H1 (cell line): ENCODE data around the gene TOM1L2. TPM values are rescaled to one million over a fixed set of nuclear protein-coding genes. Genes with fewer than 3 reads are reported as not detected.

ENCODE experiments used
- CTCF ChIA-PET: fragments of 300-600 bp; sonication (Branson Sonifier 250); formaldehyde crosslinking; loops from one replicate; lab custom pipeline; 2021; ENCODE audit not compliant: partially characterized antibody; lab: Charles Lee
- POLR2A ChIA-PET: fragments of 300-600 bp; sonication (Branson Sonifier 250); formaldehyde crosslinking; loops from one replicate; lab custom pipeline; 2021; ENCODE audit warnings: inconsistent platforms; ENCODE audit not compliant: partially characterized antibody; lab: Charles Lee
- DNase-seq, 2 experiments: peaks; one replicate each; pipeline versions ENCODE4 v3.0.0 to v3.0.0-alpha.2; 2010 to 2022; ENCODE audit warnings: low spot score in 2 of 2, low read depth in 1 of 2, mixed read lengths in 1 of 2
- FAIRE-seq: peaks from 2 replicates; lab custom pipeline; 2011; peaks lifted over from hg19 to GRCh38; lab: Jason Lieb, UNC
- H2AFZ ChIP-seq: 2 replicates; pipeline ENCODE4 v1.8.1; 2012; ENCODE audit warnings: low read length, inconsistent platforms
- H2AK5ac ChIP-seq: 2 replicates; pipeline ENCODE4 v1.6.1; 2013; ENCODE audit warnings: low read depth, low read length
- H2BK120ac ChIP-seq: replicated peaks from 2 replicates; pipeline ENCODE3; 2013; ENCODE audit warnings: low read depth, low read length, inconsistent platforms
- H2BK12ac ChIP-seq: 2 replicates; pipeline ENCODE4 v1.6.1; 2013; ENCODE audit warnings: low read depth, low read length
- H2BK15ac ChIP-seq: 2 replicates; pipeline ENCODE4 v1.6.1; 2013; ENCODE audit warnings: low read length
- H2BK20ac ChIP-seq: 2 replicates; pipeline ENCODE4 v1.6.1; 2013; ENCODE audit warnings: low read length
- H2BK5ac ChIP-seq: 2 replicates; pipeline ENCODE4 v1.6.1; 2013; ENCODE audit warnings: low read depth, low read length
- H3K14ac ChIP-seq: 2 replicates; pipeline ENCODE4 v1.6.1; 2013; ENCODE audit warnings: inconsistent platforms; ENCODE audit not compliant: insufficient read length
- H3K18ac ChIP-seq: 2 replicates; pipeline ENCODE4 v1.6.1; 2013; ENCODE audit warnings: low read length; ENCODE audit errors: extremely low read depth
- H3K23ac ChIP-seq: 2 replicates; pipeline ENCODE4 v1.6.1; 2013; ENCODE audit warnings: inconsistent platforms; ENCODE audit not compliant: insufficient read length
- H3K23me2 ChIP-seq: 2 replicates; pipeline ENCODE4 v1.6.1; 2013; ENCODE audit warnings: low read depth, low read length
- H3K27ac ChIP-seq: 2 replicates; pipeline ENCODE4 v1.6.1; 2011; ENCODE audit warnings: low read depth, low read length, inconsistent platforms
- H3K27me3 ChIP-seq, 4 experiments: replicated peaks in 1 of 4; 1 replicate in 1 of 4; 2 replicates in 3 of 4; pipeline versions ENCODE4 v1.6.1 to v1.8.1; 2011 to 2013; ENCODE audit warnings: low read length in 3 of 4, mild to moderate bottlenecking in 3 of 4, inconsistent platforms in 2 of 4, mixed read lengths in 2 of 4, moderate library complexity in 1 of 4; ENCODE audit not compliant: control insufficient read depth in 3 of 4, insufficient read depth in 3 of 4; ENCODE audit errors: extremely low read depth in 1 of 4
- H3K36me3 ChIP-seq, 4 experiments: 2 replicates each; pipeline versions ENCODE4 v1.6.1 to v1.8.1; 2011 to 2013; ENCODE audit warnings: mild to moderate bottlenecking in 4 of 4, low read length in 3 of 4, moderate library complexity in 2 of 4, control low read depth in 1 of 4, inconsistent platforms in 1 of 4; ENCODE audit not compliant: insufficient read depth in 4 of 4, control insufficient read depth in 2 of 4
- H3K4ac ChIP-seq: replicated peaks from 2 replicates; pipeline ENCODE3; 2013; ENCODE audit warnings: low read length, low read depth, mixed read lengths, inconsistent platforms; ENCODE audit not compliant: insufficient read length
- H3K4me1 ChIP-seq, 4 experiments: replicated peaks in 1 of 4; 1 replicate in 1 of 4; 2 replicates in 3 of 4; pipeline versions ENCODE4 v1.6.1 to v1.8.1; 2011 to 2013; ENCODE audit warnings: low read length in 3 of 4, inconsistent platforms in 2 of 4, mixed read lengths in 1 of 4; ENCODE audit not compliant: insufficient read depth in 4 of 4, control insufficient read depth in 3 of 4
- H3K4me2 ChIP-seq, 2 experiments: 2 replicates each; pipeline versions ENCODE4 v1.6.1 to v1.8.1; 2011 to 2013; ENCODE audit warnings: low read depth in 2 of 2, low read length in 2 of 2, control low read depth in 1 of 2, inconsistent platforms in 1 of 2, mild to moderate bottlenecking in 1 of 2; ENCODE audit not compliant: insufficient read depth in 1 of 2
- H3K4me3 ChIP-seq, 4 experiments: fragments of 200-600, 300-600 bp in 1 of 4; sonication (generic), shearing (Covaris generic), sonication (Bioruptor Twin) in 1 of 4; 2 replicates each; pipeline versions ENCODE4 v1.5.1 to v1.8.1; 2011 to 2016; ENCODE audit warnings: low read length in 4 of 4, low read depth in 3 of 4, control low read depth in 2 of 4, inconsistent platforms in 2 of 4, mild to moderate bottlenecking in 2 of 4, mixed read lengths in 1 of 4, moderate library complexity in 1 of 4; ENCODE audit not compliant: insufficient read depth in 2 of 4; ENCODE audit errors: extremely low read depth in 1 of 4
- H3K56ac ChIP-seq: replicated peaks from 2 replicates; pipeline ENCODE3; 2013; ENCODE audit warnings: low read depth, mild to moderate bottlenecking, mixed read lengths, low read length, inconsistent platforms; ENCODE audit not compliant: insufficient read length
- H3K79me1 ChIP-seq: 2 replicates; pipeline ENCODE4 v1.6.1; 2013; ENCODE audit warnings: low read depth, low read length, control low read depth
- H3K79me2 ChIP-seq, 2 experiments: 2 replicates each; pipeline versions ENCODE4 v1.6.1 to v1.8.1; 2012 to 2013; ENCODE audit warnings: low read length in 2 of 2, mild to moderate bottlenecking in 2 of 2, inconsistent platforms in 1 of 2; ENCODE audit not compliant: insufficient read depth in 2 of 2, control insufficient read depth in 1 of 2
- H3K9ac ChIP-seq, 4 experiments: replicated peaks in 1 of 4; 1 replicate in 1 of 4; 2 replicates in 3 of 4; pipeline versions ENCODE4 v1.6.1 to v1.8.1; 2011 to 2013; ENCODE audit warnings: low read depth in 3 of 4, low read length in 3 of 4, control low read depth in 2 of 4, mild to moderate bottlenecking in 2 of 4, moderate library complexity in 2 of 4, inconsistent platforms in 1 of 4; ENCODE audit errors: extremely low read depth in 1 of 4
- H3K9me3 ChIP-seq, 2 experiments: 2 replicates each; pipeline versions ENCODE4 v1.6.1 to v1.8.1; 2012 to 2013; ENCODE audit warnings: mild to moderate bottlenecking in 2 of 2, moderate library complexity in 2 of 2, control low read depth in 1 of 2, inconsistent platforms in 1 of 2, low read depth in 1 of 2, low read length in 1 of 2, mixed read lengths in 1 of 2; ENCODE audit not compliant: insufficient read depth in 2 of 2
- H4K20me1 ChIP-seq, 2 experiments: replicated peaks in 1 of 2; 2 replicates each; pipeline versions ENCODE3 to v1.8.1; 2011 to 2013; ENCODE audit warnings: inconsistent platforms in 2 of 2, low read length in 2 of 2, mild to moderate bottlenecking in 1 of 2; ENCODE audit not compliant: insufficient read depth in 2 of 2, control insufficient read depth in 1 of 2
- H4K5ac ChIP-seq: 2 replicates; pipeline ENCODE4 v1.6.1; 2013; ENCODE audit warnings: low read length, low read depth, mixed read lengths, inconsistent platforms; ENCODE audit not compliant: insufficient read length
- H4K8ac ChIP-seq: 2 replicates; pipeline ENCODE4 v1.8.0; 2013; ENCODE audit warnings: mild to moderate bottlenecking, moderate library complexity, low read length, inconsistent platforms; ENCODE audit not compliant: insufficient read depth; ENCODE audit errors: extremely low read depth
- H4K91ac ChIP-seq: replicated peaks from 2 replicates; pipeline ENCODE3; 2013; ENCODE audit warnings: low read length, mixed read lengths, inconsistent platforms; ENCODE audit not compliant: insufficient read length
- EP300 ChIP-seq, 2 experiments: IDR thresholded peaks; 1 replicate in 1 of 2; 2 replicates in 1 of 2; pipeline ENCODE4 v1.6.1; 2011 to 2012; ENCODE audit warnings: low read depth in 2 of 2, low read length in 2 of 2, mild to moderate bottlenecking in 2 of 2, borderline replicate concordance in 1 of 2, inconsistent platforms in 1 of 2, moderate library complexity in 1 of 2
- JUN ChIP-seq: IDR thresholded peaks from 2 replicates; pipeline ENCODE4 v1.6.1; 2011; ENCODE audit warnings: low read depth, mild to moderate bottlenecking, improper control_type of control experiment, low read length
- JUND ChIP-seq: IDR thresholded peaks from 2 replicates; pipeline ENCODE4 v1.6.1; 2011; ENCODE audit warnings: mild to moderate bottlenecking, improper control_type of control experiment, low read length
- RAD21 ChIP-seq, 2 experiments: IDR thresholded peaks in 1 of 2; conservative IDR thresholded peaks in 1 of 2; 2 replicates each; pipeline ENCODE4 v1.6.1; 2011; ENCODE audit warnings: low read depth in 2 of 2, low read length in 2 of 2, improper control_type of control experiment in 1 of 2, inconsistent platforms in 1 of 2, mild to moderate bottlenecking in 1 of 2, moderate library complexity in 1 of 2
- SIRT6 ChIP-seq: IDR thresholded peaks from one replicate; pipeline ENCODE4 v1.7.1; 2012; ENCODE audit warnings: low read length, inconsistent platforms
- SP1 ChIP-seq: IDR thresholded peaks from 2 replicates; pipeline ENCODE4 v1.6.1; 2011; ENCODE audit warnings: low read depth, low read length
- TAF1 ChIP-seq: IDR thresholded peaks from 2 replicates; pipeline ENCODE4 v1.6.1; 2011; ENCODE audit warnings: mild to moderate bottlenecking, low read depth, low read length
- ZNF274 ChIP-seq: IDR thresholded peaks from 2 replicates; pipeline ENCODE4 v1.7.0; 2012; ENCODE audit warnings: low read length, borderline replicate concordance; ENCODE audit errors: extremely low read depth
- WGBS, 2 experiments: shearing (Covaris generic) in 1 of 2; methylation state at CpG; one replicate each; pipeline versions ENCODE4 v1.1.6 to v1.1.7; 2013 to 2015; ENCODE audit warnings: low lambda C conversion rate in 2 of 2, mixed read lengths in 2 of 2, inconsistent platforms in 1 of 2, low coverage in 1 of 2, missing lambda C conversion rate in 1 of 2; ENCODE audit not compliant: insufficient replicate concordance in 2 of 2, insufficient coverage in 1 of 2, insufficient read length in 1 of 2; ENCODE audit errors: extremely low coverage in 1 of 2, missing lambda C conversion rate in 1 of 2; 5-methylcytosine and 5-hydroxymethylcytosine counted together
- polyA plus RNA-seq, 7 experiments: library from polyadenylated mRNA; depleted of rRNA in 3 of 7; stranded (reverse) in 5 of 7; unstranded in 2 of 7; fragments of >200 nt in 5 of 7; fragments of 200-250 nt in 2 of 7; gene quantifications; 1 replicate in 5 of 7; 2 replicates in 1 of 7; 4 replicates in 1 of 7; pipeline versions ENCODE4 v1.2.1 to v1.2.3, GENCODE V29; 2011 to 2013; ENCODE audit warnings: missing spikeins in 2 of 7, mixed read lengths in 2 of 7
- total RNA-seq: library from RNA; stranded (reverse); fragmentation: NEBNext Ultra II Directional; extraction: Animal tissue kit (Norgen Biotek cat#: 25700); gene quantifications from 2 replicates; pipeline ENCODE4 v1.2.1, GENCODE V29; 2021

Gene TOM1L2
- total and polyA plus RNA-seq, 2 of the 8 experiments (the other 6 are each of a cell fraction or from before 2014, with no cell fraction given): 2.0 to 3.4 TPM

GRCh38 chr17:17963694-17964436 is 8.3 kb downstream of the TOM1L2 start:
- no peak overlapping the region for H3K4me3 ChIP-seq
- H2BK120ac ChIP-seq: no peak overlapping the region
- no peak overlapping the region for H2BK12ac ChIP-seq
- no peaks in the 10 kb centered on the region for H4K20me1 ChIP-seq
- no peaks in the 10 kb centered on the region for H3K9me3 ChIP-seq
- H2AFZ ChIP-seq: no peak overlapping the region
- no peaks in the 10 kb centered on the region for H3K79me2 ChIP-seq
- no peak overlapping the region for H2BK5ac ChIP-seq
- no peak overlapping the region for H4K5ac ChIP-seq
- DNase-seq: no peak
- H3K4me1 ChIP-seq: peaks cover 0 to under 1% (median 0%) of the 10 kb centered on the region in 4 experiments; a peak in 1 of 7 replicates
- no peak overlapping the region for H3K23ac ChIP-seq
- H3K23me2 ChIP-seq: no peaks in the 10 kb centered on the region; the same call in 1 of the 2 replicates
- no peak overlapping the region for H4K91ac ChIP-seq
- POLR2A ChIA-PET: no interaction called here
- no peaks in the 10 kb centered on the region for H3K36me3 ChIP-seq
- H2BK20ac ChIP-seq: no peak overlapping the region
- H2AK5ac ChIP-seq: no peak overlapping the region
- H3K14ac ChIP-seq: no peak overlapping the region
- no peaks in the 10 kb centered on the region for H3K27me3 ChIP-seq
- H2BK15ac ChIP-seq: no peak overlapping the region
- H4K8ac ChIP-seq: no peak overlapping the region
- WGBS, 2 experiments: 86% methylated on average over 7 of the region's 7 CpGs; no CpG with 5 or more reads in 1 of the 2 experiments
- no peak overlapping the region for H3K4me2 ChIP-seq
- CTCF ChIA-PET: no interaction called here
- no peak overlapping the region for H3K9ac ChIP-seq
- TF ChIP-seq JUN (no peak), SIRT6 (no peak), RAD21 (IDR thresholded peaks at IDR 0.05 in 1 of 2, conservative IDR thresholded peaks at IDR 0.05 in 1 of 2; ENCODE audit: low read depth in 2 of 2, low read length in 2 of 2) (no peak), ZNF274 (no peak), SP1 (no peak), EP300 (IDR thresholded peaks at IDR 0.05; ENCODE audit: borderline replicate concordance in 1 of 2, low read depth in 2 of 2, low read length in 2 of 2) (no peak), TAF1 (no peak), JUND (no peak)
- H3K27ac ChIP-seq: no peak overlapping the region
- no peak for FAIRE-seq
- no peak overlapping the region for H3K4ac ChIP-seq
- no peak overlapping the region for H3K56ac ChIP-seq
- H3K79me1 ChIP-seq: no peaks in the 10 kb centered on the region; the same call in 1 of the 2 replicates
- H3K18ac ChIP-seq: no peak overlapping the region
